ENCODE data around the gene RLF. TPM values are rescaled to one million over a fixed set of nuclear protein-coding genes. Genes with fewer than 3 reads are reported as not detected.

RLF gene
- total and polyA plus RNA-seq, 9 of the 15 experiments (the other 6 are each of a cell fraction or from before 2014, with no cell fraction given) = 3.6 to 35.0 (median 21.2) TPM

DNA sequence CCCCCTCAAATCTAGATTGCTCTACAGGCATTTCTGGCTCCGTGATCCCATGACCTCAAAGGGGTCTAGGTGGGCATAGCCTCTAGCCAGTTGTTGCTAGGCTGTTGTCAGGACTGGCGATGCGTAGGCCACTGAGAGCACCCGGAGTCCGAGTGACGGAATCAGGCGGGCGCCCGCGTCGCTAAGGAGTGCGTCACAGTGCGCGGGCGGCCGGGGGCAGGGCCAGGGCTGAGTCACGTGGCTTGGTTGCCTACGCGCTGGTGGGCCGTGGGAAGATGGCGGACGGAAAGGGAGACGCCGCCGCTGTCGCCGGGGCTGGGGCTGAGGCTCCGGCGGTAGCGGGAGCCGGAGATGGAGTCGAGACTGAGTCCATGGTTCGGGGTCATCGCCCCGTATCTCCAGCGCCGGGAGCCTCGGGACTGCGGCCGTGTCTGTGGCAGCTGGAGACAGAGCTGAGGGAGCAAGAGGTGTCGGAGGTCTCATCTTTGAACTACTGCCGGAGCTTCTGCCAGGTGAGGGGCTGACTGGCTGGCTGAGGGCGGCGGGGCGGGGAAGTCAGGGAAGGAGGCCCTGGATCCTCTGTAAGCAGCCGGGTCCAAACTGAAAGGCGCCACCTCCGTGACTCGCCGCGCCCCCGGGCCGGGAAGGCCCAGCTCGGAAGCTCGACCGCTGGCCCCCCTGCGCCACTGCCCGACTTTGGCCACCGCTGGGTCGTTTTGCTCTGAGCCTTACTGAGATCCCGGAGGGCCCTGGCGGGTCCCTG lies at the start of gene RLF (continued):
- peak; percentile 71 for TF ChIP-seq NEUROD1 (IDR thresholded peaks at IDR 0.05; ENCODE audit: borderline replicate concordance, low read depth, low read length, partially characterized antibody)
- TF ChIP-seq CXXC5 (CRISPR knock-in tag; IDR thresholded peaks at IDR 0.05) = peak; percentile 100
- TF ChIP-seq, protein P1, sequence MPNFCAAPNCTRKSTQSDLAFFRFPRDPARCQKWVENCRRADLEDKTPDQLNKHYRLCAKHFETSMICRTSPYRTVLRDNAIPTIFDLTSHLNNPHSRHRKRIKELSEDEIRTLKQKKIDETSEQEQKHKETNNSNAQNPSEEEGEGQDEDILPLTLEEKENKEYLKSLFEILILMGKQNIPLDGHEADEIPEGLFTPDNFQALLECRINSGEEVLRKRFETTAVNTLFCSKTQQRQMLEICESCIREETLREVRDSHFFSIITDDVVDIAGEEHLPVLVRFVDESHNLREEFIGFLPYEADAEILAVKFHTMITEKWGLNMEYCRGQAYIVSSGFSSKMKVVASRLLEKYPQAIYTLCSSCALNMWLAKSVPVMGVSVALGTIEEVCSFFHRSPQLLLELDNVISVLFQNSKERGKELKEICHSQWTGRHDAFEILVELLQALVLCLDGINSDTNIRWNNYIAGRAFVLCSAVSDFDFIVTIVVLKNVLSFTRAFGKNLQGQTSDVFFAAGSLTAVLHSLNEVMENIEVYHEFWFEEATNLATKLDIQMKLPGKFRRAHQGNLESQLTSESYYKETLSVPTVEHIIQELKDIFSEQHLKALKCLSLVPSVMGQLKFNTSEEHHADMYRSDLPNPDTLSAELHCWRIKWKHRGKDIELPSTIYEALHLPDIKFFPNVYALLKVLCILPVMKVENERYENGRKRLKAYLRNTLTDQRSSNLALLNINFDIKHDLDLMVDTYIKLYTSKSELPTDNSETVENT (CRISPR knock-in tag; IDR thresholded peaks at IDR 0.05) = peak; percentile 23; the same call in 1 of the 2 replicates
- peak; percentile 71 for TF ChIP-seq SREBF1 (IDR thresholded peaks at IDR 0.05; ENCODE audit: borderline replicate concordance, low read depth, low read length)
- TF ChIP-seq MTA1 (IDR thresholded peaks at IDR 0.05; ENCODE audit: borderline replicate concordance) = peak; percentile 100
- peak; percentile 76 for TF ChIP-seq CTBP1 (IDR thresholded peaks at IDR 0.05; ENCODE audit: borderline replicate concordance)
- TF ChIP-seq SRSF7 (optimal IDR thresholded peaks at IDR 0.05; ENCODE audit: low read depth, low read length) = no peak
- TF ChIP-seq BMI1 (IDR thresholded peaks at IDR 0.05; ENCODE audit: low read length) = peak; percentile 45; the same call in 1 of the 2 replicates
- TF ChIP-seq RFX5 (IDR thresholded peaks at IDR 0.05; ENCODE audit: low read depth, low read length) = peak; percentile 60; the same call in 1 of the 2 replicates
- TF ChIP-seq, protein P2, sequence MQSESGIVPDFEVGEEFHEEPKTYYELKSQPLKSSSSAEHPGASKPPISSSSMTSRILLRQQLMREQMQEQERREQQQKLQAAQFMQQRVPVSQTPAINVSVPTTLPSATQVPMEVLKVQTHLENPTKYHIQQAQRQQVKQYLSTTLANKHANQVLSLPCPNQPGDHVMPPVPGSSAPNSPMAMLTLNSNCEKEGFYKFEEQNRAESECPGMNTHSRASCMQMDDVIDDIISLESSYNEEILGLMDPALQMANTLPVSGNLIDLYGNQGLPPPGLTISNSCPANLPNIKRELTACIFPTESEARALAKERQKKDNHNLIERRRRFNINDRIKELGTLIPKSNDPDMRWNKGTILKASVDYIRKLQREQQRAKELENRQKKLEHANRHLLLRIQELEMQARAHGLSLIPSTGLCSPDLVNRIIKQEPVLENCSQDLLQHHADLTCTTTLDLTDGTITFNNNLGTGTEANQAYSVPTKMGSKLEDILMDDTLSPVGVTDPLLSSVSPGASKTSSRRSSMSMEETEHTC (IDR thresholded peaks at IDR 0.05) = peak; percentile 91
- TF ChIP-seq ZBED1 (IDR thresholded peaks at IDR 0.05) = no peak
- TF ChIP-seq RAD51 (IDR thresholded peaks at IDR 0.05; ENCODE audit: borderline replicate concordance, low read depth) = peak; percentile 96
- 0 out of 2 replicates have a peak, but pooled peaks have one; percentile 90 for TF ChIP-seq SREBF2 (CRISPR knock-in tag; IDR thresholded peaks at IDR 0.05)
- no peak for TF ChIP-seq CHD1 (IDR thresholded peaks at IDR 0.05; ENCODE audit: low read length)
- TF ChIP-seq SMAD4 (CRISPR knock-in tag; conservative IDR thresholded peaks at IDR 0.05) = no peak; the same call in 1 of the 2 replicates
- TF ChIP-seq MAFK (IDR thresholded peaks at IDR 0.05; ENCODE audit: low read length) = 0 out of 2 replicates have a peak, but pooled peaks have one; percentile 35
- TF ChIP-seq MTA2 (IDR thresholded peaks at IDR 0.05; ENCODE audit: low read depth) = no peak
- peak; percentile 70; the same call in 1 of the 2 replicates for TF ChIP-seq FOXP1 (CRISPR knock-in tag; IDR thresholded peaks at IDR 0.05)
- TF ChIP-seq ELF2 (CRISPR knock-in tag; IDR thresholded peaks at IDR 0.05) = 0 out of 2 replicates have a peak, but pooled peaks have one; percentile 53
- peak; percentile 74; the same call in 1 of the 2 replicates for TF ChIP-seq TGIF2 (CRISPR knock-in tag; IDR thresholded peaks at IDR 0.05)
- 0 out of 2 replicates have a peak, but pooled peaks have one; percentile 57 for TF ChIP-seq GTF2A2 (tag; IDR thresholded peaks at IDR 0.05)
- no peak for TF ChIP-seq HSF4 (CRISPR knock-in tag; IDR thresholded peaks at IDR 0.05; ENCODE audit: borderline replicate concordance)
- peak; percentile 95 for TF ChIP-seq POLR2A (conservative IDR thresholded peaks at IDR 0.05)
- peak; percentile 98 for TF ChIP-seq C11orf30 (IDR thresholded peaks at IDR 0.05; ENCODE audit: low read depth)
- TF ChIP-seq, protein P3, sequence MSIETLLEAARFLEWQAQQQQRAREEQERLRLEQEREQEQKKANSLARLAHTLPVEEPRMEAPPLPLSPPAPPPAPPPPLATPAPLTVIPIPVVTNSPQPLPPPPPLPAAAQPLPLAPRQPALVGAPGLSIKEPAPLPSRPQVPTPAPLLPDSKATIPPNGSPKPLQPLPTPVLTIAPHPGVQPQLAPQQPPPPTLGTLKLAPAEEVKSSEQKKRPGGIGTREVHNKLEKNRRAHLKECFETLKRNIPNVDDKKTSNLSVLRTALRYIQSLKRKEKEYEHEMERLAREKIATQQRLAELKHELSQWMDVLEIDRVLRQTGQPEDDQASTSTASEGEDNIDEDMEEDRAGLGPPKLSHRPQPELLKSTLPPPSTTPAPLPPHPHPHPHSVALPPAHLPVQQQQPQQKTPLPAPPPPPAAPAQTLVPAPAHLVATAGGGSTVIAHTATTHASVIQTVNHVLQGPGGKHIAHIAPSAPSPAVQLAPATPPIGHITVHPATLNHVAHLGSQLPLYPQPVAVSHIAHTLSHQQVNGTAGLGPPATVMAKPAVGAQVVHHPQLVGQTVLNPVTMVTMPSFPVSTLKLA (conservative IDR thresholded peaks at IDR 0.05) = peak; percentile 97 to 99
- TF ChIP-seq ZNF77 (CRISPR knock-in tag; IDR thresholded peaks at IDR 0.05) = 0 out of 2 replicates have a peak, but pooled peaks have one; percentile 11
